ENCODE measurements around the gene OPTN.
"Not testable (repeated sequence)": the region's sequence is repeated elsewhere in the genome, so short reads cannot be mapped to it uniquely, and the experiment has no call there.

The OPTN gene

GRCh38 chr10:13078912-13079775, 20.8 kb upstream of the OPTN start:
- TF ChIP-seq, protein P1, sequence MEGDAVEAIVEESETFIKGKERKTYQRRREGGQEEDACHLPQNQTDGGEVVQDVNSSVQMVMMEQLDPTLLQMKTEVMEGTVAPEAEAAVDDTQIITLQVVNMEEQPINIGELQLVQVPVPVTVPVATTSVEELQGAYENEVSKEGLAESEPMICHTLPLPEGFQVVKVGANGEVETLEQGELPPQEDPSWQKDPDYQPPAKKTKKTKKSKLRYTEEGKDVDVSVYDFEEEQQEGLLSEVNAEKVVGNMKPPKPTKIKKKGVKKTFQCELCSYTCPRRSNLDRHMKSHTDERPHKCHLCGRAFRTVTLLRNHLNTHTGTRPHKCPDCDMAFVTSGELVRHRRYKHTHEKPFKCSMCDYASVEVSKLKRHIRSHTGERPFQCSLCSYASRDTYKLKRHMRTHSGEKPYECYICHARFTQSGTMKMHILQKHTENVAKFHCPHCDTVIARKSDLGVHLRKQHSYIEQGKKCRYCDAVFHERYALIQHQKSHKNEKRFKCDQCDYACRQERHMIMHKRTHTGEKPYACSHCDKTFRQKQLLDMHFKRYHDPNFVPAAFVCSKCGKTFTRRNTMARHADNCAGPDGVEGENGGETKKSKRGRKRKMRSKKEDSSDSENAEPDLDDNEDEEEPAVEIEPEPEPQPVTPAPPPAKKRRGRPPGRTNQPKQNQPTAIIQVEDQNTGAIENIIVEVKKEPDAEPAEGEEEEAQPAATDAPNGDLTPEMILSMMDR (conservative IDR thresholded peaks at IDR 0.05; ENCODE audit: control insufficient read depth, insufficient read depth, low read depth, low read length) = no peak
- DNase-seq (ENCODE audit: low read depth) = no peak

GRCh38 chr10:13079776-13080050, 20.2 kb upstream of the OPTN start:
- H3K4me3 ChIP-seq (ENCODE audit: control insufficient read depth, low read depth, low read length) = no peak overlapping the region

More at GRCh38 chr10:13078912-13079775, 20.8 kb upstream of the OPTN start:
- H3K4me3 ChIP-seq (ENCODE audit: control insufficient read depth, low read depth, low read length) = no peak overlapping the region

DNA sequence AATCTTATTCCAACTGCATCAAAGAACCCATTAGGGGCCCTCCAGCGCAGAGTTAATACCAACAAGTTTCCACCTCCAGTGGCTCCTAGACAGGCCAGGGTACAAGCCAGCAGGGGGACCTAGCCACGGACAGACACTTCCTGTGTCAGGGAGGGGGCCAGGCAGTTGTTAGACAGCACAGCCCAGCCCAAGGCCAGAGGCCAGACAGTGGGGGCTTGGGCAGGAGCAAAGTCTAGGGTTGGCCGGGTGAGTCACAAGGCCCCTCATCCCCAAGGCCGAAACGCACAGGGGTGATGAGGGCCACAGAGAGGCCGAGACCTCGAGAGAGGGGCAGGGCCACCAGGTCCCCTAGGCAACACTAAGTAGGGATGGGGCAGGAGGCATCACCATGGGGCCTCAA, 19.3 kb upstream of the OPTN start:
- no peak for DNase-seq (ENCODE audit: low read depth)
- TF ChIP-seq, protein P1 (conservative IDR thresholded peaks at IDR 0.05; ENCODE audit: control insufficient read depth, insufficient read depth, low read depth, low read length) = no peak
- H3K4me3 ChIP-seq (ENCODE audit: control insufficient read depth, low read depth, low read length) = no peak overlapping the region

More at GRCh38 chr10:13079776-13080050, 20.2 kb upstream of the OPTN start:
- TF ChIP-seq, protein P1 (conservative IDR thresholded peaks at IDR 0.05; ENCODE audit: control insufficient read depth, insufficient read depth, low read depth, low read length) = no peak
- no peak for DNase-seq (ENCODE audit: low read depth)

DNA sequence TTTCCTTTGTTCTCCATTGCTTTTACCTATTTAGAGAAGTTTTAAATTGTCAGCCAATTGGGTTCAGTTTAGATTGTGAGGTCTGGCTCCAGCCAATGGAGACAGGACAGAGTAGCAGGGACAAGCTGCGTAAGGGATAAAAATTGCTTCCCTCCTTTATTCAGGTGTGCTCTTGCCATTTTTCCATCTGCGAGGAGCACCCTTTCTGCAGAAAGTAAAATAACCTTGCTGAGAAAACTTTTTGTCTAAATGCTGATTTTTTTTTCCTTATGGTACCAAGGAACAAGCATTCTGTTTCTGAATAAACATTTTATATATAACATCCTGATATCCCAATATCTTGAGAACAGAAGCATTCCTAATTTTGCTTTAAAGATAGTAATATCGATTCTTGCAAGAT, 16.3 kb upstream of the OPTN start:
- DNase-seq (ENCODE audit: low read depth); H3K4me3 ChIP-seq (ENCODE audit: control insufficient read depth, low read depth, low read length): not testable (repeated sequence)

DNA sequence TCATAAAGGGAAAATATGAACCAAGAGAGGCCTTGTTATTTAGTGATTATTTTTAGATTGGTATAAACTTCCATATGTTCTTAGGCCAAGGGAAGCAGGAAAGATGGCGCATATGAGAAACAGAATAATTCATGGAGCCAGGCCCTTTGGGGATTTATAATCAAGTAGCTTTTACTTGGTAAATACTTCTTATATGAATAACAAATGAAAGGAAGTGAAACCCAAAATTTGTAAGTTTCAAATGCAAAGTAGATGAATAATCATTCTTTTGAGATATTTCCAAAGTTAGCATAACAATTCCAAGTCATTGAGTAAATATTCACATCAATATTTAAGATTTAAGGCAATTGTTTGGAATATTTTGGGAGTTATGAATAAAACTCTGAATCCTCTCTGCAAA, 13.9 kb upstream of the OPTN start:
- TF ChIP-seq, protein P1 (conservative IDR thresholded peaks at IDR 0.05; ENCODE audit: control insufficient read depth, insufficient read depth, low read depth, low read length) = no peak
- H3K4me3 ChIP-seq (ENCODE audit: control insufficient read depth, low read depth, low read length) = no peak overlapping the region
- DNase-seq (ENCODE audit: low read depth) = no peak

DNA sequence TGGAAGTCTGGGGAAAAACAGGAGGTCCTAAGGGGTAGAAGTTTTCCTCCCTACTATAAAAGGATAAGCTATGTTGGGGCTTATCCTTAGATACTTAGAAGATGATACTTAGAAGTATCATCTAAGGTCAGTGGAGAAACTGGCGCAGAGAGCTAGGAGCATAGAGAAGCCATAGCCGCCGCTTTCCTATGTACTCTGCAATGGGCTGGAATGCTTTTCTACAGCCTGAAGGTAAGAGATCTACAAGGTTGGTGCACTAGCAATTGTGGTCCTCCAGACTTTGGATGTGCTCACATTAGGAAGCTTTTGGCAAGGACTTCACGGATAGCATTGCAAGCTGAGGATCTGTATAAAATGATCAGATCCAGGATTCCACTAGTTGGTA, 12.4 kb upstream of the OPTN start:
- TF ChIP-seq, protein P1 (conservative IDR thresholded peaks at IDR 0.05; ENCODE audit: control insufficient read depth, insufficient read depth, low read depth, low read length) = no peak
- DNase-seq (ENCODE audit: low read depth) = no peak
- H3K4me3 ChIP-seq (ENCODE audit: control insufficient read depth, low read depth, low read length) = no peak overlapping the region

DNA sequence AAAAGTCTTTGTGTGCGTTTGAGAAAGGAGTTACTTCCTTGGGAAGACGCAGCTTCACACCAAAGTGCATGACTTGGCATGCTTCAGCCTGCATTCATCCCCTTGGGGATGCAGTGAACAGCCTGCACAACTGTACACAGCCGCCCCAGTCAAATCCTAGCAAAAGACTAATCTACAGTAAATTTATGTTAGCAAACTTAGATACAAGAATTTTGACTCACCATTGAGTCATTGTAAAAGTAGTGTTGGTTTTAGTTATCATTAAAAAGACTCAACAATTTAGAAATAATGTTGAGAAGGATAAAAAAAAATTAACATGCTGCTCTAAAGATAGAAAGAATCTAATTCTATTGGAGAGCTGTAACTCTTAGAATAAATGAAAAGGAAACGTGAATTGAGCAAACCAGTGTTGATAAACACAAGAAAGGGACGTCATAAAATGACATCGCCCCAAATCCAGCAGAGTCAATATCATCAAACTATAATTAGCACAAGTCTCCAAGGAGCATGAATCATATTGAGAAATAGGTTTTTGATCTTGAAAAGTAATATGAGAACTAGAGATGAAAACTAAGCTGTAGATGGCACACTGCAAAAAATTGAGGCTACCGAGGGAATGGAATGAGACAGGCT, 11.9 kb upstream of the OPTN start:
- DNase-seq (ENCODE audit: low read depth) = peak; percentile 93
- H3K4me3 ChIP-seq (ENCODE audit: control insufficient read depth, low read depth, low read length) = no peak overlapping the region
- TF ChIP-seq, protein P1 (conservative IDR thresholded peaks at IDR 0.05; ENCODE audit: control insufficient read depth, insufficient read depth, low read depth, low read length) = no peak
